SW480 (cell line): ENCODE data around the gene AKAP17A.

Source experiments
- DNase-seq: peaks from one replicate; pipeline ENCODE4 v3.0.0-alpha.2; 2016; ENCODE audit warnings: low spot score

AKAP17A gene

GRCh38 chrX:1582686-1583437, 8.5 kb upstream of the AKAP17A start:
- DNase-seq: peak; percentile 89

GRCh38 chrX:1584237-1585011, 7.0 kb upstream of the AKAP17A start:
- DNase-seq: no peak

- no peak for DNase-seq
Measured at GRCh38 chrX:1587161-1587560, 4.2 kb upstream of the AKAP17A start.

DNA sequence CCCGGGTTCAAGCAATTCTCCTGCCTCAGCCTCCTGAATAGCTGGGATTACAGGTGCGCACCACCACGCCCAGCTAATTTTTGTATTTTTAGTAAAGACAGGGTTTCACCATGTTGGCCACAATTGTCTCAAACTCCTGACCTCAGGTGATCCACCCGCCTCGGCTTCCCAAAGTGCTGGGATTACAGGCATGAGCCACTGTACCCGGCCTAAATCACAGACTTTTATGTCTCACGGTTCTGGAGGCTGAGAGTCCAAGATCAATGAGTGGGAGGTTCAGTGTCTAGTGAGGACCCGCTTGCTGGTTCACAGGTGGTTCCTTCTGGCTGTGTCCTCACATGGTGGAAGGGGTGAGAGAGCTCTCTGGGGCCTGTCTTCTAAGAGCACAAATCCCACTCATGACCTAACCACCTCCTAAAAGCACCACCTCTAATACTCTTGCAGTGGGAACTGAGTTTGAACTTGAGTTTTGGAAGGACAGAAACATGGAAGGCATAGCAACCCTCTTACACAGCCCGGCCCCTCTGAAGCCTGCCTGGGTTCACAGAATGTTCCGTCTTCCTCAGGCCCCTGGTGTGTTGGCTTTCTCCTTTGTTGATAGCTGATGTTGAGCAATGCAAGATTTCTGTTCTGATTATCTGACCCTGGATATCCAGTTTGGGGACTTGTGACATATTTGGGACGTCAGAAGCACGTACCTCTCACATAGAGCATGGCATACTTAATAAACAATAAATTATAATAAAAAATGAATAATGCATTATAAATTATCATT, 1.9 kb upstream of the AKAP17A start:
- no peak for DNase-seq

GRCh38 chrX:1591863-1592469, 562 bp downstream of the AKAP17A start:
- no peak for DNase-seq

- no peak for DNase-seq
Measured at GRCh38 chrX:1592470-1593142, 1.2 kb downstream of the AKAP17A start.

GRCh38 chrX:1593286-1594271, 2.2 kb downstream of the AKAP17A start:
- DNase-seq: no peak

GRCh38 chrX:1595711-1596060, 4.3 kb downstream of the AKAP17A start:
- no peak for DNase-seq

DNA sequence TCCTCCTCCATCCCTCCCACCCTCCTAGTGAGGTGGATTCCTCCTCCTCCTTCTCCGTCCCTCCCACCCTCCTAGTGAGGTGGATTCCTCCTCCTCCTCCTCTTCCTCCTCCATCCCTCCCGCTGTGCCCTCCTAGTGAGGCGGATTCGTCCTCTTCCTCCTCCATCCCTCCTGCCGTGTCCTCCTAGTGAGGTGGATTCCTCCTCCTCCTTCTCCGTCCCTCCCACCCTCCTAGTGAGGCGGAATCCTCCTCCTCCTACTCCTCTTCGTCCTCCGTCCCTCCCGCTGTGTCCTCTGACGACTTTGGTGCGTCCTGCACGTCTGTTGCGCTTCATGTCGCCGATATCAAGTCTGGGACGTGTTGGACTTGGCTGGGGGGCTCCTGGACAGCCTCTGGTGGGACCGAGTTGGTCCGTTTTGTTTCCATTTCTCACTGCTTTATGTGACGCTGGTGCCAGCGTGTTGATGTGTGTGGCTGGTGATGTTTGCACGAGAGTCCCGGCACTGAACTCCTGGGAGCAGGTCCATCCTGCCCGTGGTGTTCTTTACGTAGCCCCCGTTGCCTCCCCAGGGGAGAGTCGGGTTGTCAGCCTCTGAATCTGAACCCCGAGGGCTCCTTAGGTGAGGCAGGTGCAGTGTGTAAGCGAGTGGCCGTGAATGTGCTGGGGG, 5.4 kb downstream of the AKAP17A start:
- DNase-seq: no peak

DNA sequence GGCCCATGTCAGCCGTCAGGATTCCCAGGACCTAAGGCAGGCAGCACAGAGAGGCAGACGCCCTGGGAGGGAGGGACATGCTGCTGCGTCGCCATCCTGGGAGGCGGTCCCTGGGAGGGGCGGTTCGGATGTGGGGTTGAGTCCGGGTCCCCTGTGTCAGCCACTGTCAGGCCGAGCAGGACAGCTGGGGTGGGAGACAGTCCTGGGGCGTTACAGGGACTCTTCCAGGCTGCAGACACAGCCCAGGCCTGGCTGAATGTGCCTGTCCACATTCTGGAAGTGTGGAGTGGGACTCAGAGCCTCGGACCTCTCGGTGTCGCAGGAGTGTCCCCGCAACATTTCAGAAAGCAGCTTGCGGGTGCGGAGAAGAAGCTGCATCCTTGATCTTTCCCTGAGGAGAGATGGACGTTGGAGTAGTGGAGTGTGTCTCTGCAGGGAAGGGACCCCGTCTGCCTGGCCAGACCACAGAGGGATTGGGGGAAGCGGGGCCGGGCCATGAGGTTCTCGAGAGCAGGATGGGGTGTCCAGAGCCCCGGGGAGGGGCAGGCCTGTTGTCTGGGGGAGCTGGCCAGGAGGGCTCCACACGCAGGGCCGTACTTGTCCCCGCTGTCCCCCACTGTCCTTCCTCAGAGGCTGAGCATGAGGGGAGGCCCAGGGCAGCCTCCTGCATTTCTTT, 6.1 kb downstream of the AKAP17A start:
- no peak for DNase-seq

GRCh38 chrX:1598021-1598875, 6.8 kb downstream of the AKAP17A start:
- DNase-seq: no peak

GRCh38 chrX:1598876-1599790, 7.7 kb downstream of the AKAP17A start:
- no peak for DNase-seq

DNA sequence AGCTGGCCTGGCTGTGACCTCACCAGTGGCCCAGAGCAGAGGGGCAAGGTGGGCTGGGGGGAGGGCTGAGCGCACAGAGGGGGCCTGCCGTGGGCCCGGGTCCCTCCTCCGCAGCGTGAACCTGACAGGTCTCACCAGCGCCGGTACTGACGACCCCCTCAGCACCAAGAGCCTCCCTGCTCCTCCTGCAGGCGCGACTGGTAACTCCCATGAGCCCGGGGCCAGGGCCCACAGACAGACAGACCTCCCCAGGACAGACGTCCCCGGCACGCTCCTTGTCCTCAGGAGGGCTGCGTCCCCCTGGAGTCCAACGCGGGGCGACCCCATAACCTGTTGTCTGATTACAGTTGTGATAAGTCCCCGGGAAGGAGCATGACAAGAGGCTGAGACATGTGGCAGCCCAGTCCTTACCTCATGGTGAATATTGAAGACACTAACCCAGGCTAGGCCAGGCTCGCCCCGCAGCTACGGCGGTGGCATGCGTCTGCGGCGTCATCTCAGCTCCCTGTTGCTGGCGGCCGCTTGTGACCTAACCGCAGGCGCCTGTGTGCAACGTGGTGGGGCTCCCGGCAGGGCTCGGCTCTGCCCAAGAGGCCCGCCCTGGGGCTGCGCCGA, 8.5 kb downstream of the AKAP17A start:
- DNase-seq: no peak

DNA sequence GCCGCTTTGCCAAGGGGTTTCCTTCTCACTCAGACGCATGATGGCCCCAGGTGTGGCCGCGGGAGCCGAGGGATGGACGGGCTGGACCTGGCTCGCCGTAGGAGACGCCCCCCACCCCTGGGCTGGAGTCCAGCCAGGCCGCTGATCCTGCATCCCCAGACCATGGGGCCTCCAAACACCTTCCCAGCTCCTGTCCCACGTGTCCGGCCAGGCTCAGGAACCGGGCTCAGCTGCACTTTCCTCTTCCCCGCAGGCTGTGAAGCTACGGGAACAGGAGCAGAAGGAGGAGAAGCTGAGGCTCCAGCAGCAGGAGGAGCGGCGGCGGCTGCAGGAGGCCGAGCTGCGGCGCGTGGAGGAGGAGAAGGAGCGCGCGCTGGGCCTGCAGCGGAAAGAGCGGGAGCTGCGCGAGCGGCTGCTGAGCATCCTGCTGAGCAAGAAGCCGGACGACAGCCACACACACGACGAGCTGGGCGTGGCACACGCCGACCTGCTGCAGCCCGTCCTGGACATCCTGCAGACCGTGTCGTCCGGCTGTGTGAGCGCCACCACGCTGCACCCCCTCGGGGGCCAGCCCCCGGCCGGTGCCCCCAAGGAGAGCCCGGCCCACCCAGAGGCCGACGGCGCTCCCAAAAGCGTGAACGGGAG, 9.1 kb downstream of the AKAP17A start:
- no peak for DNase-seq

GRCh38 chrX:1601051-1601767, 9.8 kb downstream of the AKAP17A start:
- no peak for DNase-seq

GRCh38 chrX:1601768-1602085, 10.3 kb downstream of the AKAP17A start:
- no peak for DNase-seq
